ENCODE data around the gene OXSM. TPM values are rescaled to one million over a fixed set of nuclear protein-coding genes. Genes with fewer than 3 reads are reported as not detected.

Gene OXSM
- total and polyA plus RNA-seq, 8 donors: 3.5 to 13.8 (median 6.9) TPM

DNA sequence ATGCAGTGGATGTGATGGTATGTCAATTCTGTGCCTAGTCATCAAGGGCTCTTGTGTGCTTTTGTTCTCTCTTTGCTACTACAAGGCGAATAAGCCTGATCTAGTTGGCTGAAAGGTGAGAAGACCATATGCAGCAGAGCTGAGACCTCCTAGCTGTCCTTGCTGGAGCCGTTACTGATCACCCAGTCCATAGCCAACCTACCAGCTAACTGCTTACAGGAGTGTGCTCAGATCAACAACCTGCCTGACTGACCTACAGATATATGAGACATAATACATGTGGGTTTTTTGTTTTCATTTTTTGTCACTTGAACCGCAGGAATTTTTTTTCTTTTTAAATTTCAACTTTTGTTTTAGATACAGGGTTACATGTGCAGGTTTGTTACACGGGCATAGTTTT is 22.8 kb downstream of the OXSM start:
- no peak overlapping the region for H3K27ac ChIP-seq
- TF ChIP-seq, protein P1, sequence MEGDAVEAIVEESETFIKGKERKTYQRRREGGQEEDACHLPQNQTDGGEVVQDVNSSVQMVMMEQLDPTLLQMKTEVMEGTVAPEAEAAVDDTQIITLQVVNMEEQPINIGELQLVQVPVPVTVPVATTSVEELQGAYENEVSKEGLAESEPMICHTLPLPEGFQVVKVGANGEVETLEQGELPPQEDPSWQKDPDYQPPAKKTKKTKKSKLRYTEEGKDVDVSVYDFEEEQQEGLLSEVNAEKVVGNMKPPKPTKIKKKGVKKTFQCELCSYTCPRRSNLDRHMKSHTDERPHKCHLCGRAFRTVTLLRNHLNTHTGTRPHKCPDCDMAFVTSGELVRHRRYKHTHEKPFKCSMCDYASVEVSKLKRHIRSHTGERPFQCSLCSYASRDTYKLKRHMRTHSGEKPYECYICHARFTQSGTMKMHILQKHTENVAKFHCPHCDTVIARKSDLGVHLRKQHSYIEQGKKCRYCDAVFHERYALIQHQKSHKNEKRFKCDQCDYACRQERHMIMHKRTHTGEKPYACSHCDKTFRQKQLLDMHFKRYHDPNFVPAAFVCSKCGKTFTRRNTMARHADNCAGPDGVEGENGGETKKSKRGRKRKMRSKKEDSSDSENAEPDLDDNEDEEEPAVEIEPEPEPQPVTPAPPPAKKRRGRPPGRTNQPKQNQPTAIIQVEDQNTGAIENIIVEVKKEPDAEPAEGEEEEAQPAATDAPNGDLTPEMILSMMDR (IDR thresholded peaks at IDR 0.05): no peak
- intact Hi-C loops (cut with DNase I): no loop called here
- no peaks in the 10 kb centered on the region for H3K4me1 ChIP-seq
- DNase-seq: no peak
- WGBS, 2 donors: 82 to 95% methylated on average over 4 of the region's 4 CpGs
- no peaks in the 10 kb centered on the region for H3K9me3 ChIP-seq
- H3K4me3 ChIP-seq: no peak overlapping the region
- ATAC-seq: no peak
- H3K27me3 ChIP-seq: no peaks in the 10 kb centered on the region
- no peak for FAIRE-seq
- H3K36me3 ChIP-seq: no peaks in the 10 kb centered on the region

DNA sequence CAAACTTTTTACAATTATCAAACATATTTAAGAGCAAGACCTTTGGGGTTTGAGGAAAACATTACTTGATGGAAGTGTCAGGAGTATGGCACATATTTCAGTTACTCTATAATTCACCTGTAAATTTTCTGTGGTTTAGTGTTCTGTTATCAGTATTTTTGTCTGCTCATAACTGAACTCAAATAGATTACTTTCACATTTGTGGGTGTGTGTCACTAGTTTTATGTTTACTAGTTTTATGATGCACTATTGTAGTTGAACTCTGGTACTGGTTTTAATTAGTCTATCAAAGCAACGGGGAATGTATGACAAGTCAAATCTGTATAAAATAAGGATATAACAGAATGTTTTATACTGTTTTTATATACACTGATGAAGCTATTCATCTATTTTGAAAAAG is 27.2 kb downstream of the OXSM start:
- intact Hi-C loops (cut with DNase I): no loop called here
- Histone ChIP-seq H3K4me3 (no peak overlapping the region), H3K36me3 (no peaks in the 10 kb centered on the region), H3K27ac (no peak overlapping the region), H3K4me1 (no peaks in the 10 kb centered on the region), H3K27me3 (no peaks in the 10 kb centered on the region), H3K9me3 (no peaks in the 10 kb centered on the region)
- FAIRE-seq: no peak
- WGBS, 2 donors: 45 to 52% methylated on average over 1 of the region's 1 CpG
- TF ChIP-seq, protein P1 (IDR thresholded peaks at IDR 0.05): no peak
- no peak for ATAC-seq
- no peak for DNase-seq

DNA sequence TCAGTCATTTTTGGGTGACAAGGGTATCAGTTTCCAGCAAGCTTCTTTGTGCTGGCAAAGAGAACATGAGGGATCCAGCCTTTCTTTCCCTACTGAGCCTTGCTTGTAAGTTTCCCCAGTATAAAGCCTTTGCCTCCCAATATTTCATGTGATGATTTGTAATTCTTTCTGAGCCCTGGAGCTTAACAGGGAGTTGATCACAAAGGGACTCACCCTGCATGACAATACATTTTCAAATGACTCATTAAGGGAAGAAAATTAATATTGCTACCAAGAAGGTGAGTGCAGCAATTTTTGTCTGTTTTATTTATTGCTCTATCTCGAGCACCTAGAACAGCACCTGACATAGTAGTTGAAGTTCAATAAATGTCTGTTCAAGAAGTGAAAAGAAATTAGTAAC is 27.7 kb downstream of the OXSM start:
- intact Hi-C loops (cut with DNase I): no loop called here

DNA sequence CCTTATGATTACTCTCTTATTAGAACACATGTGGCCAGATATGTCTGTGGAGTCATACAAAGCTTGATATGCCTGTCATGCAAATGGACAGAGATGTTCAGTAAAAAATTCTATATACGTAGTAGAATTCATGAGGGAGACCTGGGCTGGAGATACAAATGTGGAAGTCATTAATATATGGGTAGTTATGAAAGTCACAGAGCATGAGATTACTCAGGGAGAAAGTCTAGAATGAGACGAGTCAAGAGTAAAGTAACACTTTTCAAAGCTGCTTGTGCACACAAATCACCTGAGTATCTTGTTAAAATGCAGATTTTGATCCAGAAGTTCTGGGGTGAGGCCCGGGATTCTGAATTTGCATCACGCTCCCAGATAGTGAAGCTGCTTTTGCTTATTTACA is 28.4 kb downstream of the OXSM start:
- Histone ChIP-seq H3K4me3 (no peak overlapping the region), H3K9me3 (no peaks in the 10 kb centered on the region), H3K36me3 (no peaks in the 10 kb centered on the region), H3K27ac (no peak overlapping the region), H3K4me1 (no peaks in the 10 kb centered on the region), H3K27me3 (no peaks in the 10 kb centered on the region)
- no peak for ATAC-seq
- 70 to 86% methylated on average over 4 of the region's 4 CpGs for WGBS, 2 donors
- TF ChIP-seq, protein P1 (IDR thresholded peaks at IDR 0.05): no peak
- intact Hi-C loops (cut with DNase I): no loop called here
- no peak for FAIRE-seq
- no peak for DNase-seq

More for the DNA sequence above, 27.7 kb downstream of the OXSM start:
- Histone ChIP-seq H3K4me1 (no peaks in the 10 kb centered on the region), H3K9me3 (no peaks in the 10 kb centered on the region), H3K27ac (no peak overlapping the region), H3K36me3 (no peaks in the 10 kb centered on the region), H3K4me3 (no peak overlapping the region), H3K27me3 (no peaks in the 10 kb centered on the region)
- no peak for DNase-seq
- FAIRE-seq: no peak
- ATAC-seq: no peak
- WGBS, 2 donors: 37 to 41% methylated on average over 1 of the region's 1 CpG
- TF ChIP-seq, protein P1 (IDR thresholded peaks at IDR 0.05): no peak

DNA sequence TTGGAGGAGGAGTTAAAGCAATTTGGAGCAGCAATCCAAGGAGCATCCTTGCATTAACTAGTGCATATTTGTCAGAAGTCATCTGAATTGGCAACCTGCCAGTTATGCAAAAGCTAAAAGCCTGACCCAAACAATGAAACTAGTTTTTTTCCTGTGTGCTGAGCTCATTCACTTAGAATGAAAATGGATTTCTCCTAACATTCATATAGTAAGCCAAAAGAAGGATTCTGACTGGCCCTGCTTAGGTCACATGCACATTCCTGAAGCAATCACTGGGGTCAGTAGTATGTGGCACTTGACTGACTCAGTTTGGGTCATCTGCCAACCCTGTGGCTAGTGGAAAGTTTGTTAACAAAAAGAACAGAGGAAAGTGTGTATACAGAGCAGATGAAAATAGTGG is 30.5 kb downstream of the OXSM start:
- intact Hi-C loops (cut with DNase I): no loop called here
- no peak overlapping the region for H3K27ac ChIP-seq
- H3K36me3 ChIP-seq: no peaks in the 10 kb centered on the region
- no peaks in the 10 kb centered on the region for H3K9me3 ChIP-seq
- H3K4me3 ChIP-seq: no peak overlapping the region
- DNase-seq (no peak), FAIRE-seq (no peak), ATAC-seq (peak in 1 of 4 donors; percentile 46)
- TF ChIP-seq, protein P1 (IDR thresholded peaks at IDR 0.05): no peak
- H3K4me1 ChIP-seq: no peaks in the 10 kb centered on the region
- H3K27me3 ChIP-seq: no peaks in the 10 kb centered on the region
